DOHH2 (cell line): ENCODE measurements around the gene KLHL18.

ENCODE experiments used
- H3F3A ChIP-seq: fragments of 200-600 bp; sonication (generic), shearing (Covaris generic); 2 replicates; pipeline ENCODE4 v1.6.0; 2016; ENCODE audit warnings: antibody characterized with exemption, mild to moderate bottlenecking; ENCODE audit not compliant: control insufficient read depth, insufficient read depth
- H3K27ac ChIP-seq: fragments of 200-600 bp; sonication (generic); 2 replicates; pipeline ENCODE4 v1.5.1; 2014; ENCODE audit warnings: low read depth, mild to moderate bottlenecking, low read length, moderate library complexity
- H3K27me3 ChIP-seq: fragments of 200-600 bp; sonication (generic); 2 replicates; pipeline ENCODE4 v1.6.1; 2014; ENCODE audit warnings: mild to moderate bottlenecking, low read length, mixed read lengths; ENCODE audit not compliant: control insufficient read depth
- H3K36me3 ChIP-seq: fragments of 200-600 bp; sonication (generic); 2 replicates; pipeline ENCODE4 v1.6.1; 2014; ENCODE audit warnings: mild to moderate bottlenecking, low read length, moderate library complexity, mixed read lengths; ENCODE audit not compliant: control insufficient read depth
- H3K4me1 ChIP-seq: fragments of 200-600 bp; sonication (generic); 2 replicates; pipeline ENCODE4 v1.6.1; 2014; ENCODE audit warnings: mild to moderate bottlenecking, low read length, mixed read lengths; ENCODE audit not compliant: control insufficient read depth
- H3K4me2 ChIP-seq: fragments of 200-600 bp; sonication (generic); 2 replicates; pipeline ENCODE4 v1.6.0; 2014; ENCODE audit warnings: mild to moderate bottlenecking, low read length, moderate library complexity
- H3K4me3 ChIP-seq: fragments of 200-600 bp; sonication (generic); 2 replicates; pipeline ENCODE4 v1.5.1; 2014; ENCODE audit warnings: mild to moderate bottlenecking, low read length, mixed read lengths
- H3K79me2 ChIP-seq: fragments of 200-600 bp; sonication (generic); 2 replicates; pipeline ENCODE4 v1.6.1; 2014; ENCODE audit warnings: mild to moderate bottlenecking, low read length, mixed read lengths; ENCODE audit not compliant: control insufficient read depth
- H3K9me2 ChIP-seq: fragments of 200-600 bp; sonication (generic); replicated peaks from 2 replicates; pipeline ENCODE4 v1.6.1; 2014; ENCODE audit warnings: mild to moderate bottlenecking, low read length, mixed read lengths; ENCODE audit not compliant: control insufficient read depth
- H3K9me3 ChIP-seq: fragments of 200-600 bp; sonication (generic); 2 replicates; pipeline ENCODE4 v1.6.1; 2014; ENCODE audit warnings: antibody characterized with exemption, low read length, mixed read lengths; ENCODE audit not compliant: control insufficient read depth, insufficient read depth
- H4K20me1 ChIP-seq: fragments of 200-600 bp; sonication (generic); 2 replicates; pipeline ENCODE4 v1.6.0; 2014; ENCODE audit warnings: low read depth, mild to moderate bottlenecking, antibody characterized with exemption, low read length, moderate library complexity; ENCODE audit not compliant: control insufficient read depth, insufficient read depth
- EZH2phosphoT487 ChIP-seq: fragments of 200-600 bp; sonication (generic); IDR thresholded peaks from 2 replicates; pipeline ENCODE4 v1.6.1; 2017; ENCODE audit warnings: borderline replicate concordance, mild to moderate bottlenecking, antibody characterized with exemption, low read length, moderate library complexity, mixed read lengths
- TF ChIP-seq, protein P1 (sequence below): fragments of 200-600 bp; sonication (generic); IDR thresholded peaks from one replicate; pipeline ENCODE4 v1.5.1; 2014; ENCODE audit warnings: antibody characterized with exemption, mild to moderate bottlenecking, low read depth, low read length; ENCODE audit not compliant: poor library complexity, severe bottlenecking

Gene KLHL18

DNA sequence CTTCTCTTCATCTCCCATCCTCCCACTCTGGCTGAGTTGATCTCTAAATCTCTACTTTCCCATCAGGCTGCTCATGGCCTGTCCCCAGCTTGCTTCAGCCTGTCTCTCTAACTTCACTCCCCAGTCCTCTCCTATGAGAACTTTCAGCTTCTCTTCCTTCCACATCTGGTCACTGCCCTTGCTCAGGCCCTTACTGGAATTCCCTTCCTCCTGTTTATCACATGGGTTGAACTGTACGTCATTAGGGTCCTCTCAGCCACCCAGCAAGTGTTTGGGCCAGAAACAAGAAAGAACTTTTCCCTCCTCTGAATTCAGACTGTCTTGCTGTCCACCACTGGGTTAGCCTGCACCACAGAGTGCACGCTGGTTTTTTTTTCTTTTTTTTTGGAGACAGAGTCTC is 103.1 kb downstream of the KLHL18 start:
- TF ChIP-seq, protein P1, sequence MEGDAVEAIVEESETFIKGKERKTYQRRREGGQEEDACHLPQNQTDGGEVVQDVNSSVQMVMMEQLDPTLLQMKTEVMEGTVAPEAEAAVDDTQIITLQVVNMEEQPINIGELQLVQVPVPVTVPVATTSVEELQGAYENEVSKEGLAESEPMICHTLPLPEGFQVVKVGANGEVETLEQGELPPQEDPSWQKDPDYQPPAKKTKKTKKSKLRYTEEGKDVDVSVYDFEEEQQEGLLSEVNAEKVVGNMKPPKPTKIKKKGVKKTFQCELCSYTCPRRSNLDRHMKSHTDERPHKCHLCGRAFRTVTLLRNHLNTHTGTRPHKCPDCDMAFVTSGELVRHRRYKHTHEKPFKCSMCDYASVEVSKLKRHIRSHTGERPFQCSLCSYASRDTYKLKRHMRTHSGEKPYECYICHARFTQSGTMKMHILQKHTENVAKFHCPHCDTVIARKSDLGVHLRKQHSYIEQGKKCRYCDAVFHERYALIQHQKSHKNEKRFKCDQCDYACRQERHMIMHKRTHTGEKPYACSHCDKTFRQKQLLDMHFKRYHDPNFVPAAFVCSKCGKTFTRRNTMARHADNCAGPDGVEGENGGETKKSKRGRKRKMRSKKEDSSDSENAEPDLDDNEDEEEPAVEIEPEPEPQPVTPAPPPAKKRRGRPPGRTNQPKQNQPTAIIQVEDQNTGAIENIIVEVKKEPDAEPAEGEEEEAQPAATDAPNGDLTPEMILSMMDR = no peak
- no peak for TF ChIP-seq EZH2phosphoT487
- Histone ChIP-seq H3K79me2 (peaks cover 83% of the 10 kb centered on the region), H3K4me2 (no peak overlapping the region), H3K4me3 (no peak overlapping the region), H3K27ac (no peak overlapping the region), H3K9me2 (no peaks in the 10 kb centered on the region), H3K4me1 (peaks cover 9% of the 10 kb centered on the region), H3K36me3 (no peaks in the 10 kb centered on the region), H4K20me1 (peaks cover 8% of the 10 kb centered on the region; the same call in 1 of the 2 replicates), H3K27me3 (no peaks in the 10 kb centered on the region), H3F3A (no peaks in the 10 kb centered on the region), H3K9me3 (no peaks in the 10 kb centered on the region)

DNA sequence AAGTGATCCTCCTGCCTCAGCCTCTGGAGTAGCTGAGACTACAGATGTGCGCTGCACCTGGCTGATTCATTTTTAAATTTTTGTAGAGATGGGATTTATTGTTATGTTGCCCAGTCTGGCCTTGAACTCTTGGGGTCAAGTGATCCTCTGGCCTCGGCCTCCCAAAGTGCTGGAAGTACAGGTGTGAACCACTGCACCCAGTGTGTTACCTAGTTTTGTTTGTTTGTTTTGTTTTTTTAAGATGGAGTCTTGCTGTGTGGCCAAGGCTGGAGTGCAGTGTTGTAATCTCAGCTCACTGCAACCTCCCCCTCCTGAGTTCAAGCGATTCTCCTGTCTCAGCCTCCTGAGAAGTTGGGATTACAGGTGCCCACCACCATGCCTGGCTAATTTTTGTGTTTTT is 110.2 kb downstream of the KLHL18 start:
- no peaks in the 10 kb centered on the region for H3K4me1 ChIP-seq
- H3K36me3 ChIP-seq = 0 out of 2 replicates have a peak, but pooled peaks cover 3% of the 10 kb centered on the region
- no peak overlapping the region for H3K27ac ChIP-seq
- H3K9me2 ChIP-seq = no peaks in the 10 kb centered on the region
- no peaks in the 10 kb centered on the region for H3F3A ChIP-seq
- H3K9me3 ChIP-seq = no peaks in the 10 kb centered on the region
- peaks cover 4% of the 10 kb centered on the region; the same call in 1 of the 2 replicates for H4K20me1 ChIP-seq
- no peak overlapping the region for H3K4me2 ChIP-seq
- H3K4me3 ChIP-seq = no peak overlapping the region
- peaks cover 66% of the 10 kb centered on the region for H3K79me2 ChIP-seq
- TF ChIP-seq EZH2phosphoT487 = no peak
- H3K27me3 ChIP-seq = no peaks in the 10 kb centered on the region

DNA sequence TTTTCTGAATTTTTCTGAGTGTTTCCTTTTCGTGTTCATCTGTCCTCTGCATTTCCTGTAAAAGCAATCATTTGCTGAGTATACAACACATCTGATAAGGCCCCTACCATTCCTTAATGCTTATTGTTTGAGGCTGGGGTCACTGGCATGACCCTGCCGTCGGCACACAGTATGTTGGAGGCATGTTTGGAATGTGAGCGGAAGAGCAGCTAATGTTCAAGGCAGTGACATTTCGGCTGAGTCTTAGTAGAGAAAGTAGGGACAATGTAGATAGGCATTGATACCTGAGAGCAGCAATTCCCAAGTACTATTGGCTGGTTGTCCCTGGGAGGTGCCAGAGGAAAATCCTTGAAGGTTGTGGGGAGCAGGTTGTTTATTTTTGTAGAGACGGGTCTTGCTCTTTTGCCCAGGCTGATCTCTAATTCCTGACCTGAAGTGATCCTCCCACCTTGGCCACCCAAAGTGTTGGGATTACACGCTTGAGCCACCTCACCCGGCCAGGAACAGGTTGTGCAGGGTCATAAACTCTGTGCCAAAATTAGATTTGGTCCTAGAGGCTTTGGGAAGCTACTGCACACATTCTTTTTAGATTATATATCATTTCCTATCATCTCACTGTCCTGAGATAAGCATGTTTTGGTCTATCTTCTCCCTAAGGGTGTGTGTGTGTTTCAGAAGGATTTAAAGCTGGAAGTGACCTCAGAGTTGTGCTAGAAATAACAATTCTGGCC is 111.6 kb downstream of the KLHL18 start:
- H3K4me3 ChIP-seq = no peak overlapping the region
- H3K27me3 ChIP-seq = no peaks in the 10 kb centered on the region
- no peaks in the 10 kb centered on the region for H3K9me3 ChIP-seq
- no peaks in the 10 kb centered on the region for H4K20me1 ChIP-seq
- no peaks in the 10 kb centered on the region for H3F3A ChIP-seq
- H3K4me2 ChIP-seq = no peak overlapping the region
- no peaks in the 10 kb centered on the region for H3K9me2 ChIP-seq
- H3K27ac ChIP-seq = no peak overlapping the region
- TF ChIP-seq, protein P1 = no peak
- TF ChIP-seq EZH2phosphoT487 = no peak
- H3K4me1 ChIP-seq = no peaks in the 10 kb centered on the region
- H3K79me2 ChIP-seq = peaks cover 58% of the 10 kb centered on the region
- H3K36me3 ChIP-seq = peaks cover 11% of the 10 kb centered on the region; the same call in 1 of the 2 replicates

DNA sequence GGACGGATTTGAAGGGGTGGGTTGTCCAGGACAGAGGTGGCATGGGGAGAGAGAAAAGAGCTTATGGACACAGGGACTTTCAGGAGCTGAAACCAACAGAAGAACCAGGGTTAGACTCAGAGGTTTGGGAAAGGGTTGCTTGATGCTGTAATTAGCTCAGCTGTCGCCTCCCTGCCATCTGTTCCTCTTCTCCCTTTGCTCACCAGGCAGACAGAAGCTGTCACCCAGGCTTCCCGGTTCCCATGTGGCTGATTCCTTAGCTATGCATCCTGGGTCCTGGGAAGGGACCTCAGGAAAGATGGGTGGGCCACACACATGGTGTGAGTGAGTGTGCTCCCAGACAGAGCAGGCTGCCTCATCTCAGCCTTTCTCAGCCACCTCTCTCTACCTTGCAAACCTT is 112.1 kb downstream of the KLHL18 start:
- TF ChIP-seq EZH2phosphoT487 = no peak
- TF ChIP-seq, protein P1 = no peak
- Histone ChIP-seq H3F3A (no peaks in the 10 kb centered on the region), H3K9me3 (no peaks in the 10 kb centered on the region), H4K20me1 (no peaks in the 10 kb centered on the region), H3K36me3 (peaks cover 16% of the 10 kb centered on the region; the same call in 1 of the 2 replicates), H3K27ac (no peak overlapping the region), H3K79me2 (peaks cover 57% of the 10 kb centered on the region), H3K4me3 (no peak overlapping the region), H3K9me2 (no peaks in the 10 kb centered on the region), H3K27me3 (no peaks in the 10 kb centered on the region), H3K4me2 (no peak overlapping the region), H3K4me1 (no peaks in the 10 kb centered on the region)
